ENCODE results near the gene OPCML.

The OPCML gene

GRCh38 chr11:133361689-133361994 lies 170.7 kb downstream of the OPCML start:
- DNase-seq (ENCODE audit: low read depth, low spot score): no peak

- DNase-seq (ENCODE audit: low read depth, low spot score): no peak
These were observed 171.2 kb downstream of the OPCML start for GRCh38 chr11:133360860-133361688.

GRCh38 chr11:133355095-133355494 lies 177.2 kb downstream of the OPCML start:
- no peak for DNase-seq (ENCODE audit: low read depth, low spot score)

GRCh38 chr11:133354069-133354468 lies 178.2 kb downstream of the OPCML start:
- no peak for DNase-seq (ENCODE audit: low read depth, low spot score)

GRCh38 chr11:133350045-133350444 lies 182.3 kb downstream of the OPCML start:
- DNase-seq (ENCODE audit: low read depth, low spot score): no peak

- no peak for DNase-seq (ENCODE audit: low read depth, low spot score)
These were observed 184.3 kb downstream of the OPCML start for GRCh38 chr11:133347988-133348387.

GRCh38 chr11:133346137-133346536 lies 186.2 kb downstream of the OPCML start:
- no peak for DNase-seq (ENCODE audit: low read depth, low spot score)

- DNase-seq (ENCODE audit: low read depth, low spot score): peak; percentile 9
These were observed 188.3 kb downstream of the OPCML start for GRCh38 chr11:133343951-133344350.

GRCh38 chr11:133339495-133340140 lies 192.7 kb downstream of the OPCML start:
- no peak for DNase-seq (ENCODE audit: low read depth, low spot score)

GRCh38 chr11:133338588-133338987 lies 193.7 kb downstream of the OPCML start:
- DNase-seq (ENCODE audit: low read depth, low spot score): no peak

GRCh38 chr11:133337951-133338418 lies 194.3 kb downstream of the OPCML start:
- peak; percentile 19 for DNase-seq (ENCODE audit: low read depth, low spot score)

- no peak for DNase-seq (ENCODE audit: low read depth, low spot score)
These were observed 195.1 kb downstream of the OPCML start for GRCh38 chr11:133337193-133337592.

- no peak for DNase-seq (ENCODE audit: low read depth, low spot score)
These were observed 201.3 kb downstream of the OPCML start for GRCh38 chr11:133331031-133331430.

GRCh38 chr11:133326849-133327248 lies 205.5 kb downstream of the OPCML start:
- no peak for DNase-seq (ENCODE audit: low read depth, low spot score)

- no peak for DNase-seq (ENCODE audit: low read depth, low spot score)
These were observed 206.0 kb downstream of the OPCML start for GRCh38 chr11:133326332-133326731.

GRCh38 chr11:133325711-133326110 lies 206.6 kb downstream of the OPCML start:
- no peak for DNase-seq (ENCODE audit: low read depth, low spot score)

GRCh38 chr11:133323354-133323753 lies 208.9 kb downstream of the OPCML start:
- peak; percentile 8 for DNase-seq (ENCODE audit: low read depth, low spot score)

- peak; percentile 37 for DNase-seq (ENCODE audit: low read depth, low spot score)
These were observed 214.1 kb downstream of the OPCML start for GRCh38 chr11:133318221-133318620.

- no peak for DNase-seq (ENCODE audit: low read depth, low spot score)
These were observed 221.1 kb downstream of the OPCML start for GRCh38 chr11:133311230-133311629.

GRCh38 chr11:133306019-133306418 lies 226.3 kb downstream of the OPCML start:
- DNase-seq (ENCODE audit: low read depth, low spot score): peak; percentile 5

GRCh38 chr11:133305208-133305956 lies 226.9 kb downstream of the OPCML start:
- no peak for DNase-seq (ENCODE audit: low read depth, low spot score)

- DNase-seq (ENCODE audit: low read depth, low spot score): no peak
These were observed 229.0 kb downstream of the OPCML start for GRCh38 chr11:133303262-133303661.

All from ELF-1 (cell line).